Dendritic cell treated with granulocyte-macrophage colony-stimulating factor and Interleukin-4, amounts not matched to agents 40 ng/mL and 50 ng/mL, for 4 days (primary cell): Measurements from ENCODE around the gene XKRX.

ENCODE experiments used
- H3K27ac Mint-ChIP-seq: one replicate; pipeline ENCODE4 v1.8.0; 2022; ENCODE audit warnings: mild to moderate bottlenecking, mixed read lengths
- H3K27me3 Mint-ChIP-seq: one replicate; pipeline ENCODE4 v1.8.0; 2022; ENCODE audit warnings: mild to moderate bottlenecking, mixed read lengths
- H3K36me3 Mint-ChIP-seq: one replicate; pipeline ENCODE4 v1.8.0; 2022; ENCODE audit warnings: low read depth, mixed read lengths
- H3K4me1 Mint-ChIP-seq: one replicate; pipeline ENCODE4 v1.8.0; 2022; ENCODE audit warnings: low read depth, mixed read lengths
- H3K4me3 Mint-ChIP-seq: one replicate; pipeline ENCODE4 v1.8.0; 2022; ENCODE audit warnings: mild to moderate bottlenecking, moderate library complexity, mixed read lengths
- H3K9me3 Mint-ChIP-seq: one replicate; pipeline ENCODE4 v1.8.0; 2022; ENCODE audit warnings: mixed read lengths
- intact Hi-C: fragments of 100-400 bp; cut with micrococcal nuclease; formaldehyde crosslinking; loops from one replicate; pipeline ENCODE4 v1.15.0; 2022

XKRX gene

GRCh38 chrX:100931218-100931924, 2.7 kb upstream of the XKRX start:
- peaks cover 26% of the 10 kb centered on the region for H3K4me1 Mint-ChIP-seq
- no peak overlapping the region for H3K27ac Mint-ChIP-seq
- peaks cover 25% of the 10 kb centered on the region for H3K27me3 Mint-ChIP-seq
- intact Hi-C loops = no loop called here
- no peak overlapping the region for H3K4me3 Mint-ChIP-seq
- peaks cover 16% of the 10 kb centered on the region for H3K9me3 Mint-ChIP-seq
- no peaks in the 10 kb centered on the region for H3K36me3 Mint-ChIP-seq

GRCh38 chrX:100926453-100926852, 2.3 kb downstream of the XKRX start:
- intact Hi-C loops = no loop called here
- no peak overlapping the region for H3K4me3 Mint-ChIP-seq

GRCh38 chrX:100924375-100924774, 4.3 kb downstream of the XKRX start:
- intact Hi-C loops = no loop called here
- no peaks in the 10 kb centered on the region for H3K9me3 Mint-ChIP-seq
- H3K36me3 Mint-ChIP-seq = no peaks in the 10 kb centered on the region
- H3K27me3 Mint-ChIP-seq = peaks cover 19% of the 10 kb centered on the region
- H3K4me1 Mint-ChIP-seq = peaks cover 8% of the 10 kb centered on the region
- H3K4me3 Mint-ChIP-seq = no peak overlapping the region
- H3K27ac Mint-ChIP-seq = no peak overlapping the region

More at GRCh38 chrX:100926453-100926852, 2.3 kb downstream of the XKRX start:
- Mint-ChIP-seq H3K27me3 (peaks cover 25% of the 10 kb centered on the region), H3K36me3 (no peaks in the 10 kb centered on the region), H3K27ac (no peak overlapping the region), H3K9me3 (peaks cover 7% of the 10 kb centered on the region), H3K4me1 (peaks cover 15% of the 10 kb centered on the region)

GRCh38 chrX:100915562-100915961, 13.2 kb downstream of the XKRX start:
- no peaks in the 10 kb centered on the region for H3K9me3 Mint-ChIP-seq
- intact Hi-C loops = no loop called here
- no peak overlapping the region for H3K27ac Mint-ChIP-seq
- no peaks in the 10 kb centered on the region for H3K36me3 Mint-ChIP-seq
- H3K4me3 Mint-ChIP-seq = no peak overlapping the region
- H3K27me3 Mint-ChIP-seq = peaks cover 2% of the 10 kb centered on the region
- no peaks in the 10 kb centered on the region for H3K4me1 Mint-ChIP-seq

- intact Hi-C loops = no loop called here
- no peaks in the 10 kb centered on the region for H3K9me3 Mint-ChIP-seq
These were observed 15.6 kb downstream of the XKRX start for GRCh38 chrX:100913111-100913510.

GRCh38 chrX:100911731-100912130, 17.0 kb downstream of the XKRX start:
- no peaks in the 10 kb centered on the region for H3K9me3 Mint-ChIP-seq
- intact Hi-C loops = no loop called here
- H3K4me1 Mint-ChIP-seq = no peaks in the 10 kb centered on the region
- H3K27me3 Mint-ChIP-seq = no peaks in the 10 kb centered on the region
- H3K27ac Mint-ChIP-seq = no peak overlapping the region
- no peaks in the 10 kb centered on the region for H3K36me3 Mint-ChIP-seq
- no peak overlapping the region for H3K4me3 Mint-ChIP-seq

More at GRCh38 chrX:100913111-100913510, 15.6 kb downstream of the XKRX start:
- Mint-ChIP-seq H3K27ac (no peak overlapping the region), H3K27me3 (peaks cover 2% of the 10 kb centered on the region), H3K36me3 (no peaks in the 10 kb centered on the region), H3K4me1 (no peaks in the 10 kb centered on the region), H3K4me3 (no peak overlapping the region)

GRCh38 chrX:100905620-100906019, 23.1 kb downstream of the XKRX start:
- Mint-ChIP-seq H3K27ac (no peak overlapping the region), H3K27me3 (no peaks in the 10 kb centered on the region), H3K4me1 (no peaks in the 10 kb centered on the region), H3K4me3 (no peak overlapping the region), H3K36me3 (no peaks in the 10 kb centered on the region), H3K9me3 (no peaks in the 10 kb centered on the region)
- intact Hi-C loops = no loop called here

GRCh38 chrX:100904433-100904832, 24.3 kb downstream of the XKRX start:
- Mint-ChIP-seq H3K4me3 (no peak overlapping the region), H3K4me1 (no peaks in the 10 kb centered on the region), H3K9me3 (no peaks in the 10 kb centered on the region), H3K27me3 (no peaks in the 10 kb centered on the region), H3K36me3 (no peaks in the 10 kb centered on the region), H3K27ac (no peak overlapping the region)
- intact Hi-C loops = no loop called here

GRCh38 chrX:100895365-100896075, 33.2 kb downstream of the XKRX start:
- intact Hi-C loops = no loop called here
- H3K27ac Mint-ChIP-seq = no peak overlapping the region
- H3K36me3 Mint-ChIP-seq = no peaks in the 10 kb centered on the region
- no peak overlapping the region for H3K4me3 Mint-ChIP-seq
- no peaks in the 10 kb centered on the region for H3K27me3 Mint-ChIP-seq
- H3K9me3 Mint-ChIP-seq = no peaks in the 10 kb centered on the region
- no peaks in the 10 kb centered on the region for H3K4me1 Mint-ChIP-seq

GRCh38 chrX:100883654-100884053, 45.1 kb downstream of the XKRX start:
- Mint-ChIP-seq H3K9me3 (no peaks in the 10 kb centered on the region), H3K27ac (no peak overlapping the region), H3K4me1 (no peaks in the 10 kb centered on the region), H3K27me3 (no peaks in the 10 kb centered on the region), H3K36me3 (no peaks in the 10 kb centered on the region), H3K4me3 (no peak overlapping the region)
- intact Hi-C loops = no loop called here

GRCh38 chrX:100880368-100880767, 48.3 kb downstream of the XKRX start:
- intact Hi-C loops = no loop called here
- H3K9me3 Mint-ChIP-seq = no peaks in the 10 kb centered on the region
- H3K4me3 Mint-ChIP-seq = no peak overlapping the region
- H3K27ac Mint-ChIP-seq = no peak overlapping the region
- no peaks in the 10 kb centered on the region for H3K4me1 Mint-ChIP-seq
- H3K36me3 Mint-ChIP-seq = no peaks in the 10 kb centered on the region
- H3K27me3 Mint-ChIP-seq = no peaks in the 10 kb centered on the region

GRCh38 chrX:100874325-100874724, 54.4 kb downstream of the XKRX start, which contains the start of gene NOX1:
Gene NOX1, minus strand, starts transcription at chrX:100874359. Its CDS starts 220 bp downstream, at chrX:100874139.
- no peak within 1 kb of the TSS for H3K27ac Mint-ChIP-seq
- no peak within 1 kb of the TSS for H3K4me3 Mint-ChIP-seq

GRCh38 chrX:100871594-100872560, 56.8 kb downstream of the XKRX start:
- H3K4me3 Mint-ChIP-seq = no peak overlapping the region
- H3K9me3 Mint-ChIP-seq = no peaks in the 10 kb centered on the region
- no peaks in the 10 kb centered on the region for H3K4me1 Mint-ChIP-seq
- intact Hi-C loops = no loop called here
- no peaks in the 10 kb centered on the region for H3K36me3 Mint-ChIP-seq
- H3K27me3 Mint-ChIP-seq = peaks cover 2% of the 10 kb centered on the region
- no peak overlapping the region for H3K27ac Mint-ChIP-seq

More at GRCh38 chrX:100874325-100874724, 54.4 kb downstream of the XKRX start, which contains the start of gene NOX1:
- intact Hi-C loops = no loop called here
- Mint-ChIP-seq H3K4me1 (no peaks in the 10 kb centered on the region), H3K9me3 (no peaks in the 10 kb centered on the region), H3K27me3 (peaks cover 2% of the 10 kb centered on the region), H3K36me3 (no peaks in the 10 kb centered on the region)

- no peak overlapping the region for H3K27ac Mint-ChIP-seq
- no peaks in the 10 kb centered on the region for H3K36me3 Mint-ChIP-seq
- H3K4me1 Mint-ChIP-seq = no peaks in the 10 kb centered on the region
- no peak overlapping the region for H3K4me3 Mint-ChIP-seq
- H3K27me3 Mint-ChIP-seq = peaks cover 2% of the 10 kb centered on the region
- intact Hi-C loops = no loop called here
- no peaks in the 10 kb centered on the region for H3K9me3 Mint-ChIP-seq
These were observed 58.2 kb downstream of the XKRX start for GRCh38 chrX:100870527-100870926.
